PFSK-1 (cell line): ENCODE results near the gene GGTA1.

Source experiments
- FOXP2 ChIP-seq: optimal IDR thresholded peaks from 2 replicates; pipeline ENCODE3; 2011; ENCODE audit warnings: borderline replicate concordance, control low read depth, inconsistent platforms; ENCODE audit not compliant: insufficient read depth; ENCODE audit errors: extremely low read length, extremely low read depth
- POLR2AphosphoS5 ChIP-seq: IDR thresholded peaks from 2 replicates; pipeline ENCODE4 v1.6.1; 2012; ENCODE audit warnings: low read depth, mild to moderate bottlenecking, control low read depth, low read length, moderate library complexity
- REST ChIP-seq, 2 experiments: IDR thresholded peaks; 2 replicates each; pipeline versions ENCODE4 v1.6.1 to v1.8.0; 2011 to 2012; ENCODE audit warnings: low read depth in 2 of 2, low read length in 2 of 2, control low read depth in 1 of 2, inconsistent platforms in 1 of 2, mild to moderate bottlenecking in 1 of 2, moderate library complexity in 1 of 2; ENCODE audit not compliant: insufficient read depth in 1 of 2
- SIN3A ChIP-seq: IDR thresholded peaks from 2 replicates; pipeline ENCODE4 v1.6.1; 2012; ENCODE audit warnings: mild to moderate bottlenecking, low read length, moderate library complexity, borderline replicate concordance; ENCODE audit not compliant: insufficient read depth
- TAF1 ChIP-seq: IDR thresholded peaks from 2 replicates; pipeline ENCODE4 v1.6.1; 2012; ENCODE audit warnings: low read length, control low read depth, borderline replicate concordance; ENCODE audit not compliant: insufficient read depth

GGTA1 gene

GRCh38 chr9:121491111-121491510 is 8.5 kb downstream of the GGTA1 start:
- TF ChIP-seq POLR2AphosphoS5 (no peak), TAF1 (no peak)

GRCh38 chr9:121489344-121489743 is 10.3 kb downstream of the GGTA1 start:
- TF ChIP-seq FOXP2 (no peak), POLR2AphosphoS5 (no peak), TAF1 (no peak), SIN3A (no peak), REST (IDR thresholded peaks at IDR 0.05; ENCODE audit: insufficient read depth in 1 of 2, low read depth in 2 of 2, low read length in 2 of 2) (no peak)

GRCh38 chr9:121486043-121486442 is 13.6 kb downstream of the GGTA1 start:
- TF ChIP-seq TAF1 (no peak), SIN3A (no peak), POLR2AphosphoS5 (no peak), FOXP2 (no peak)

- TF ChIP-seq TAF1: no peak
- no peak for TF ChIP-seq POLR2AphosphoS5
- TF ChIP-seq FOXP2: no peak
- TF ChIP-seq SIN3A: no peak
- no peak for TF ChIP-seq REST (IDR thresholded peaks at IDR 0.05; ENCODE audit: insufficient read depth in 1 of 2, low read depth in 2 of 2, low read length in 2 of 2)
These were observed 14.0 kb downstream of the GGTA1 start for GRCh38 chr9:121485623-121486022.

- TF ChIP-seq POLR2AphosphoS5: no peak
- no peak for TF ChIP-seq SIN3A
These were observed 14.8 kb downstream of the GGTA1 start for GRCh38 chr9:121484651-121485446.

GRCh38 chr9:121483473-121484031 is 16.1 kb downstream of the GGTA1 start:
- no peak for TF ChIP-seq POLR2AphosphoS5
- TF ChIP-seq FOXP2: no peak
- no peak for TF ChIP-seq SIN3A
- TF ChIP-seq TAF1: no peak
- TF ChIP-seq REST (IDR thresholded peaks at IDR 0.05; ENCODE audit: insufficient read depth in 1 of 2, low read depth in 2 of 2, low read length in 2 of 2): no peak
